Right renal cortex interstitium (tissue), 3 donors: ENCODE results near the gene FES. TPM values are rescaled to one million over a fixed set of nuclear protein-coding genes. Genes with fewer than 3 reads are reported as not detected.
"Not testable (repeated sequence)": the region's sequence is repeated elsewhere in the genome, so short reads cannot be mapped to it uniquely, and the experiment has no call there.

Experiments
- DNase-seq, 3 donors: peaks; one replicate each; pipeline ENCODE4 v3.0.0-alpha.2; 2013; ENCODE audit warnings: low read depth in 3 of 3, low spot score in 2 of 3
- polyA plus RNA-seq, 3 donors: library from polyadenylated mRNA; unstranded; fragments of 120-200 nt; gene quantifications; one replicate each; pipeline ENCODE4 v1.2.1, GENCODE V29; 2013; ENCODE audit not compliant: insufficient read length in 3 of 3

Gene FES
- polyA plus RNA-seq, 3 donors = 9.7 to 14.1 (median 12.0) TPM

GRCh38 chr15:90889736-90890456 is 5.6 kb downstream of the FES start:
- DNase-seq = no peak

- DNase-seq = no peak
Observed at GRCh38 chr15:90890839-90891238, 6.5 kb downstream of the FES start.

DNA sequence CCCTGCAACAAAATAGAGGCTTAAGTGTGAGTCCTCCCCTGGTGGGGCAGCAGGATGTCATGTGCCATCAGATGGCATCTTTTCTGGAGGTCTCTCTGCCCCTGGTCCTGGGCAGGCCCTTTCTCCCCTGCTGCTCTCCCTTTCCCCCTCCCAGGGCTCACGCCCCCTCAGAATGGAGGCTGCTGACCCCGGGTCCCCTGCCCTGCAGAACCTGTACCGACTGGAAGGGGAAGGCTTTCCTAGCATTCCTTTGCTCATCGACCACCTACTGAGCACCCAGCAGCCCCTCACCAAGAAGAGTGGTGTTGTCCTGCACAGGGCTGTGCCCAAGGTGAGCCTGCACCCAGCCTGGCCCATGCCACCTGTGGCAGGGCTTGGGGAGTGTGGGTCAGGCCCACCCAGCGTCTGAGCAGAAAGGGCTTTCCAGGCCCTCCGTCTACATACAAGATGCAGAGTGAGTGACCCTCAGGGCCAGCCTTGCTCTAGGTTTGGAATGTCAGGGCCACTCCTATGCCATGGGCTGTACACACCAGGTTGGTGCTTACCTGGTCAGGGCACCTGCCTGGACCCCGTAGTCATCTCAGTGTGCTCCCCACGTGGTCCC is 7.1 kb downstream of the FES start:
- no peak for DNase-seq

GRCh38 chr15:90892023-90892422 is 7.7 kb downstream of the FES start:
- no peak for DNase-seq

- no peak for DNase-seq
Observed at GRCh38 chr15:90892498-90893174, 8.3 kb downstream of the FES start.

GRCh38 chr15:90893175-90894090 is 9.1 kb downstream of the FES start:
- DNase-seq = no peak

DNA sequence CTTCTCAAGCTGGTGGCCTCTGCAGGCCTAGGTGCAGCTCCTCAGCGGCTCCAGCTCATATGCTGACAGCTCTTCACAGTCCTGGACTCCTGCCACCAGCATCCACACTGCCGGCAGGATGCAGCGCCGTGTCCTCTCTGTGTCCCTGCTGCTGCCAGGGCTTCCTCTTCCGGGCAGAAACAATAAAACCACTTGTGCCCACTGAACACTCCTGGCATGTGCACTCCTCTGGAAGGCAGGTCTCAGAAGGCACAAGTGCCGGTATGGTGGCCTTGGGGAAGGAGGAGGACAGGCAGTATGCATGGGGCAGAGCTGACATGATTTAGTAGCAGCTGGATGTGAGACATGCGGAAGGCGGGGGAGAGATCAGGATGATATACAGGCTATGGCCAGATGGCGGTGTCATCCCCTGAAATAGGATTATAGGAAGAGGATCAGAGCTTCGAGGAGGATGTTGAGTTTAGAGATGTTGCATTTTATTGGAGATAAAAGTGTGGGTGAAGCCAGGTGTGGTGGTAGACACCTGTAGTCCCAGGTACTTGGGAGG is 11.3 kb downstream of the FES start:
- no peak for DNase-seq

DNA sequence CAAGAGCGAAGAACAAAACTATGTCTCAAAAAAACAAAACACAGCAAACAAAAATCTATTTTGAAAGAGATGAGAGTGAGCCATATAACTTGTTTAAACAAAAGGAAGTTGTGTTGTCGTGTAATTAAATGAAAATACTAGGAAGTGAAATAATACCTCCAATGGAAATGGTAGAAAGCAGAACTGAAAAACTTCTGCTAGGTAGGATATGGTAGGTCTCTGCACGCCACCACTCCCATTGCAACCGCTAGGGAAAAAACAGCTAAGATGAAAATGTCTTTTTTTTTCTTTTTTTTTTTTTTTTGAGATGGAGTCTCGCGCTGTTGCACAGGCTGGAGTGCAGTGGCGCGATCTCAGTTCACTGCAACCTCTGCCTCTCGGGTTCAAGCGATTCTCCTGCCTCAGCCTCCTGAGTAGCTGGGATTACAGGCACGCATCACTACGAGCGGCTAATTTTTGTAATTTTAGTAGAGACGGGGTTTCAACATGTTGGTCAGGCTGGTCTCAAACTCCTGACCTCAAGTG is 12.9 kb downstream of the FES start:
- not testable (repeated sequence) for DNase-seq

DNA sequence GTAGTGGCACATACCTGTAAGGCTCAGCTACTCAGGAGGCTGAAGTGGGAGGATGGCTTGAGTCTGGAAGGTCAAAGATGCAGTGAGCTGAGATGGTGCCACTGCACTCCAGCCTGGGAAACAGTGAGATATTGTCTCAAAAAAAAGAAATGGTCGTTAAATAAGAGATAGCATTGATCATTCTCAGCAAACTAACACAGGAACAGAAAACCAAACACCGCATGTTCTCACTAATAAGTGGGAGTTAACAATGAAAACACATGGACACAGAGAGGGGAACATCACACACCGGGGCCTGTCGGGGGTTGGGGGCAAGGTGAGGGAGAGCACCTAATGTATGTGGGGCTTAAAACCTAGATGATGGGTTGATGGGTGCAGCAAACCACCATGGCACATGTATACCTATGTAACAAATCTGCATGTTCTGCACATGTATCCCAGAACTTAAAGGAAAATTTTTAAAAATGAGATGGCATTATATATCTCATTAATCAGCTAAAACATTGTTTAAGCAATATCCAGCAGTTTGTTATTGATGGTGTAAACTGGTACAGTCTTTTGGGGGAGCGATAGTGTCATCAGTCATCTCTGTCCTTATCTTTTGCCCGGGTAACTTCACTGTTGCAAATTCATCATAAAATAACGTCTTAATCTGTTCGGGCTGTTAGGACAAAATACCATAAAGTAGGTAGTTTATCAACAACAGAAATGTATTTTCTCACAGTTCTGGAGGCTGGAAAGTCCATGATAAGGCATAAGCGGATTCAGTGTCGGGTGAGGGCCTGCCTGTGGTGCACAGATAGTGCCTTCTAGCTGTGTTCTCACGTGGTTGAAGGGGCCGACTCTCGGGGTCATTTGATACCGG is 17.1 kb downstream of the FES start:
- DNase-seq = no peak

- peak in 1 of 3 donors; percentile 74 for DNase-seq
Observed at GRCh38 chr15:90902040-90902839, 17.9 kb downstream of the FES start.

DNA sequence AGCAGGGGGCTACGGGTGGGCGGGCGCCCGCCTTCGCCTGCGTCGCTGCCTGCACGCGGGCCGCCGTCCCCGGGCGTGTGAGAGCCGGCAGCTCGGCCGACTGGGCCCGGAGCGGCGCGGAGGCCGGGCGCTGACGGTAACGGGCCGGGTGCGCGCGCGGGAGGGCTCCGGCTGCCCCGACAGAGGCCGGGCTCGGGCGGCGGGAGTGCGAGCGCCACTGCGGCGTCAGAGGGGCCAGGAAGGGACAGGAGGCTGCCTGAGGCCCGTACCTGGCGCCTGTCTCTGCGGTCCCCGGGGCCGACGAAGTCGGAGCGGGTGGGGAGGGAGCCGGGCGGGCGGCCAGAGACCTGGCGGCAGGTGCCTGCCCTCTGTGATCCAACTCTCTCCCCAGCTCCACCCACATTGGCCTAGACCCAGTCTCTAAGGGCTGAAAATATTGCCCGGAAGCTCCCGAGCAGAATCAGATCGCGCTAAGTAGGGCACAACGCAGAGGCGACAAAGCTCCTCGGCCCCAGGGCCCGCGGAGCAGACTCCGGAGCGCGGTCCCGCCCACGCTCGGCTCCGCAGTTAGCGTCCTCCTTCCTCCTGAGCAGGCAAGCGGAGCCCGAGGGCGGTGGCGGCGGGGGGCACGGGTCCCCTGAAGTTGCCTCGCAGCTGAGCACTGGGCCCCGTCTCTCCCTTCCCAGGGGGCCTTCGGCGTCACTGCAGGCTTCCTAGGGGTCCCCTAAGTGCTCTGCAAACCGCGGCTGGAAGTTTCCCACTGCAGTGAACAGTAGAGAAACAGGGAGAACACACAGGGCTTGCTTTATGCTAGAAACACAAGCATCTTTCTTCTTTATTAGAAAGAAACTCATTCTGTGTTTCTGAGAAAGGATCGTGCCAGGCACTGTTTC is 18.8 kb downstream of the FES start, which contains the start of gene MAN2A2:
TSS of gene MAN2A2 (plus strand) at position 463 of the 893 bp plus-strand sequence. CDS start 906 bp downstream, outside the sequence.
- no peak for DNase-seq

DNA sequence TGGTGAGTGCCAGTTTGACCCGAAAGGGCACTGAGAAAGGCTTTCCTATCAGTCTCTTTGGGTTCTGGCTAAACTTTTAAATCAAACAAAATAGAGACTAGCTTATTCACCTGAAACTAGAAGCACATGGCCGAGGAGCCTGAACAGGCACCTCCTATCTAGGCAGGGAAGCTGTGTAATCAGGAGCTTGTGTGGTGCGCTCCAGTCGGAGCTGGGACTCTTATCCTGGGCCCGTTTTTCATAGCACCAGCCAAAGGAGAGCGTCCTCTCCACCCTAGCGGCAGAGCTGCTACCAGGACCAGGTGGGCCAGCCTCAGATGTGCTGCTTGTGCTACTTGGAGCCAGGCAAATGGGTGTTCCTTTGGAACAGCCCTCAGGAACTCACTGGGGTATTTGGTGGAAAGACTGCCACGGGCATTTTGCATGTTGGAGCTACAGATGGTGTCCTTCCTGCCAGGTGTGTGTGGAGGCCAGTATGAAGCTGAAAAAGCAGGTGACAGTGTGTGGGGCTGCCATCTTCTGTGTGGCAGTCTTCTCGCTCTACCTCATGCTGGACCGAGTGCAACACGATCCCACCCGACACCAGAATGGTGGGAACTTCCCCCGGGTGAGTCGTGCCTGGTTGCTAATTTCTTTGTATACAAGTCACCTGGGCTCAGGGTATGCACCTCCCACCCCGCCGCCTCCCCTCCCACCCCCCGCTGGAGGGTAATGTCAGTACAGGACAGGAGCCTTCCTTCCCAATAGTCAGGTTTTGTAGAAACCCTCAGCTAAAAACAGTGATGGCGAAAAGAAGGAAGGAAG is 19.6 kb downstream of the FES start:
- no peak for DNase-seq

GRCh38 chr15:90904746-90905145 is 20.4 kb downstream of the FES start:
- DNase-seq = no peak

GRCh38 chr15:90905306-90906180 is 21.2 kb downstream of the FES start:
- no peak for DNase-seq

DNA sequence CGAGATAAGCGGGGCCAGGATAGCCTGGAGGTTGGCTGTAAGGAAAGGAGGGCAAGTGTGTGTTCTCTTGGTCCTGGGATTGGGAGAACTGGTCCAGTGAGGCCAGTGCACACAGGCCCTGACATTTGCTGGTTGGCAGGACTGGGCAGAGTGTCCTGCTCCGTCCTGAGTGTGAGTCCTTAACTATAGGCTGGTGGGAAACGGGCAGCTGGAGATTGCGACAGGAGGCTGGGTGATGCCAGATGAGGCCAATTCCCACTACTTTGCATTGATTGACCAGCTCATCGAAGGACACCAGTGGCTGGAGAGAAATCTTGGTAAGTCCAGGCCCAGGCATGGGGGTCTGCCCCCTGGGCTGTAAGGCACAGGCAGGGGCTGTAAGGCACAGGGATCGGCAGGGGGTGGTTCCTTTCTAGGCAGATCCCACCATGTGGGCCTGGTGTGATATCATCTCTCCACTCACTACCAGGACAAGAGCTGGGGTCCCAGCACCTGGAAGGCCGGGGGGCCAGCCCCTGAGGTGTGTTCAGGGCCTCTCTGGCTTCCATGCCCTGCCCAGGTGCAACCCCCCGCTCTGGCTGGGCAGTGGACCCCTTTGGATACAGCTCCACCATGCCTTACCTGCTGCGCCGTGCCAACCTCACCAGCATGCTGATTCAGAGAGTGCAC is 22.0 kb downstream of the FES start:
- no peak for DNase-seq
